SU-DHL-6 (cell line): ENCODE results near the gene OR10A2.

Source experiments
- H2AFZ ChIP-seq: fragments of 200-600 bp; sonication (generic); 2 replicates; pipeline ENCODE4 v1.6.1; 2014; ENCODE audit warnings: low read depth, mild to moderate bottlenecking, moderate library complexity, mixed read lengths, antibody characterized with exemption, low read length; ENCODE audit not compliant: severe bottlenecking
- H3F3A ChIP-seq: fragments of 200-600 bp; shearing (Covaris generic); 2 replicates; pipeline ENCODE4 v1.6.0; 2016; ENCODE audit warnings: antibody characterized with exemption, mild to moderate bottlenecking; ENCODE audit not compliant: insufficient read depth
- H3K27ac ChIP-seq: fragments of 200-600 bp; sonication (generic); 2 replicates; pipeline ENCODE4 v1.5.1; 2016; ENCODE audit warnings: low read depth, mild to moderate bottlenecking, low read length, moderate library complexity, mixed read lengths
- H3K27me3 ChIP-seq: fragments of 200-600 bp; sonication (generic), shearing (Covaris generic); 2 replicates; pipeline ENCODE4 v1.6.0; 2014; ENCODE audit warnings: mild to moderate bottlenecking, low read length
- H3K36me3 ChIP-seq: fragments of 200-600 bp; sonication (generic); 2 replicates; pipeline ENCODE4 v1.6.1; 2014; ENCODE audit warnings: mild to moderate bottlenecking, low read length, mixed read lengths
- H3K4me2 ChIP-seq: fragments of 300-600, 200-600 bp; shearing (Covaris generic), sonication (generic); 2 replicates; pipeline ENCODE4 v1.6.0; 2014; ENCODE audit warnings: low read length, low read depth, mild to moderate bottlenecking; ENCODE audit not compliant: poor library complexity, severe bottlenecking
- H3K4me3 ChIP-seq: fragments of 200-600 bp; sonication (generic); 2 replicates; pipeline ENCODE4 v1.5.1; 2014; ENCODE audit warnings: antibody characterized with exemption, low read length, mild to moderate bottlenecking, mixed read lengths; ENCODE audit not compliant: insufficient read depth, poor library complexity, severe bottlenecking
- H3K79me2 ChIP-seq: fragments of 200-600 bp; sonication (generic); 2 replicates; pipeline ENCODE4 v1.6.1; 2014; ENCODE audit warnings: mild to moderate bottlenecking, low read length, moderate library complexity; ENCODE audit not compliant: insufficient read depth
- H3K9ac ChIP-seq: fragments of 200-600 bp; sonication (generic); 2 replicates; pipeline ENCODE4 v1.7.0; 2014; ENCODE audit warnings: mild to moderate bottlenecking, low read length
- H3K9me2 ChIP-seq: fragments of 200-600 bp; sonication (generic); replicated peaks from 2 replicates; pipeline ENCODE4 v1.6.1; 2014; ENCODE audit warnings: low read length; ENCODE audit not compliant: insufficient read depth
- H3K9me3 ChIP-seq: fragments of 200-600 bp; sonication (generic); 2 replicates; pipeline ENCODE4 v1.6.1; 2014; ENCODE audit warnings: low read length, mixed read lengths; ENCODE audit not compliant: insufficient read depth
- H4K20me1 ChIP-seq: fragments of 200-600 bp; sonication (generic); 2 replicates; pipeline ENCODE4 v1.6.1; 2014; ENCODE audit warnings: low read depth, mild to moderate bottlenecking, antibody characterized with exemption, low read length, moderate library complexity, mixed read lengths
- EZH2phosphoT487 ChIP-seq: fragments of 200-600 bp; sonication (generic), shearing (Covaris generic); conservative IDR thresholded peaks from 2 replicates; pipeline ENCODE4 v1.6.1; 2018; ENCODE audit warnings: mild to moderate bottlenecking, antibody characterized with exemption, low read length, moderate library complexity, mixed read lengths
- TF ChIP-seq, protein P1 (sequence below): fragments of 200-600 bp; sonication (generic); IDR thresholded peaks from one replicate; pipeline ENCODE4 v1.5.1; 2017; ENCODE audit warnings: antibody characterized with exemption, mild to moderate bottlenecking, low read length, moderate library complexity; ENCODE audit not compliant: insufficient read depth, poor library complexity, severe bottlenecking

Gene OR10A2

DNA sequence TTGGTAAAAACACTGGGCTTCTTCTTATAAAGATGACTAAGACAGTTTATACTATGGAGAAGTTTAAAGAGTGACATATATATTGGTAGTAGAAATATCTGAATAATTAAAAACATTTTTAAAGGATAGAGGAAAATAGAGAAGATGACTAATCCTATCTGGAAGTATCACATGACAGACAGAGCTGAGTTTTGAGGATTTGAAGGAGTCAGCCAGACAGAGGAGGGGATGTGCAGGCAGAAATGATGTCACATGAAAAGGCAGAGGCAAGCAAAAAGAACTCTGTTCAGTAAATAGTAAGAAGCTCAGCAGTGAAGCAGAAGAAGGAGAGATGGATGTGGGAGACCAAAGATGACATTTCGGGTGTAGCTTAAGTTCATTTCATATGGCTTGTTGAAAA lies 1.6 kb downstream of the OR10A2 start:
- H3K27me3 ChIP-seq, result no peaks in the 10 kb centered on the region
- H3K79me2 ChIP-seq, result no peaks in the 10 kb centered on the region
- no peak overlapping the region for H3K4me2 ChIP-seq
- H3K9ac ChIP-seq, result no peak overlapping the region
- no peak overlapping the region for H2AFZ ChIP-seq
- H3K27ac ChIP-seq, result no peak overlapping the region
- no peaks in the 10 kb centered on the region for H3K9me3 ChIP-seq
- no peak overlapping the region for H3K4me3 ChIP-seq
- H3K36me3 ChIP-seq, result no peaks in the 10 kb centered on the region
- TF ChIP-seq, protein P1, sequence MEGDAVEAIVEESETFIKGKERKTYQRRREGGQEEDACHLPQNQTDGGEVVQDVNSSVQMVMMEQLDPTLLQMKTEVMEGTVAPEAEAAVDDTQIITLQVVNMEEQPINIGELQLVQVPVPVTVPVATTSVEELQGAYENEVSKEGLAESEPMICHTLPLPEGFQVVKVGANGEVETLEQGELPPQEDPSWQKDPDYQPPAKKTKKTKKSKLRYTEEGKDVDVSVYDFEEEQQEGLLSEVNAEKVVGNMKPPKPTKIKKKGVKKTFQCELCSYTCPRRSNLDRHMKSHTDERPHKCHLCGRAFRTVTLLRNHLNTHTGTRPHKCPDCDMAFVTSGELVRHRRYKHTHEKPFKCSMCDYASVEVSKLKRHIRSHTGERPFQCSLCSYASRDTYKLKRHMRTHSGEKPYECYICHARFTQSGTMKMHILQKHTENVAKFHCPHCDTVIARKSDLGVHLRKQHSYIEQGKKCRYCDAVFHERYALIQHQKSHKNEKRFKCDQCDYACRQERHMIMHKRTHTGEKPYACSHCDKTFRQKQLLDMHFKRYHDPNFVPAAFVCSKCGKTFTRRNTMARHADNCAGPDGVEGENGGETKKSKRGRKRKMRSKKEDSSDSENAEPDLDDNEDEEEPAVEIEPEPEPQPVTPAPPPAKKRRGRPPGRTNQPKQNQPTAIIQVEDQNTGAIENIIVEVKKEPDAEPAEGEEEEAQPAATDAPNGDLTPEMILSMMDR, result no peak
- no peak for TF ChIP-seq EZH2phosphoT487
- H3F3A ChIP-seq, result no peaks in the 10 kb centered on the region
- H3K9me2 ChIP-seq, result no peaks in the 10 kb centered on the region
- H4K20me1 ChIP-seq, result no peaks in the 10 kb centered on the region

- Histone ChIP-seq H3K4me3 (no peak overlapping the region), H3K9me2 (no peaks in the 10 kb centered on the region), H3F3A (no peaks in the 10 kb centered on the region), H4K20me1 (no peaks in the 10 kb centered on the region), H3K79me2 (no peaks in the 10 kb centered on the region), H3K27me3 (no peaks in the 10 kb centered on the region), H3K9me3 (no peaks in the 10 kb centered on the region), H3K9ac (no peak overlapping the region), H3K36me3 (no peaks in the 10 kb centered on the region), H2AFZ (no peak overlapping the region), H3K4me2 (no peak overlapping the region), H3K27ac (no peak overlapping the region)
- no peak for TF ChIP-seq EZH2phosphoT487
- TF ChIP-seq, protein P1, result no peak
Observed at GRCh38 chr11:6871278-6871677, 8.4 kb downstream of the OR10A2 start.

DNA sequence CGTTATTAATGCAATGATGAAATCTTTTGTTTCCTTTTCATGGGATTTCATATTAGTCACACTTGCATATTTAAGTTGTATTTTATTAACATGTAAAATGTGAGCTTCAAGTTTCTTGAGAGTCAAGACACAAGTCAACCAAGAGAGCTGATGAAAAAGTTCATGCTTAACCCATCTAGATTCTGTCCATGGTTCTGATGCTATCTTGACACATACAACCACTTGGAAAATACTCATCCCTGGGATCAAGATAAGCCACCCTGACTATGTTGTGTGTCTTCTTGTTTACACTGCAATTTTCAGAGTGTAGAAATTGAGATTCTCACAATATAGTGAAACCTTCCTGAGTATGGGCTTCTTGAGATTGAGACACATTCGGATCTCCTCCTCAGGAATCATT lies 12.9 kb downstream of the OR10A2 start:
- no peaks in the 10 kb centered on the region for H3K36me3 ChIP-seq
- no peak for TF ChIP-seq EZH2phosphoT487
- TF ChIP-seq, protein P1, result no peak

More for the DNA sequence above, 12.9 kb downstream of the OR10A2 start:
- H3K9ac ChIP-seq, result no peak overlapping the region
- no peaks in the 10 kb centered on the region for H3K27me3 ChIP-seq
- H3K27ac ChIP-seq, result no peak overlapping the region
- no peaks in the 10 kb centered on the region for H4K20me1 ChIP-seq
- H3K4me2 ChIP-seq, result no peak overlapping the region
- no peaks in the 10 kb centered on the region for H3K79me2 ChIP-seq
- no peaks in the 10 kb centered on the region for H3K9me2 ChIP-seq
- no peak overlapping the region for H3K4me3 ChIP-seq
- H3K9me3 ChIP-seq, result no peaks in the 10 kb centered on the region
- no peaks in the 10 kb centered on the region for H3F3A ChIP-seq
- H2AFZ ChIP-seq, result no peak overlapping the region
